H1 (cell line): ENCODE data around the gene GALNT2. TPM values are rescaled to one million over a fixed set of nuclear protein-coding genes. Genes with fewer than 3 reads are reported as not detected.

Source experiments
- CTCF ChIA-PET: fragments of 300-600 bp; sonication (Branson Sonifier 250); formaldehyde crosslinking; loops from one replicate; lab custom pipeline; 2021; ENCODE audit not compliant: partially characterized antibody; lab: Charles Lee
- POLR2A ChIA-PET: fragments of 300-600 bp; sonication (Branson Sonifier 250); formaldehyde crosslinking; loops from one replicate; lab custom pipeline; 2021; ENCODE audit warnings: inconsistent platforms; ENCODE audit not compliant: partially characterized antibody; lab: Charles Lee
- DNase-seq, 2 experiments: peaks; one replicate each; pipeline versions ENCODE4 v3.0.0 to v3.0.0-alpha.2; 2010 to 2022; ENCODE audit warnings: low spot score in 2 of 2, low read depth in 1 of 2, mixed read lengths in 1 of 2
- FAIRE-seq: peaks from 2 replicates; lab custom pipeline; 2011; peaks lifted over from hg19 to GRCh38; lab: Jason Lieb, UNC
- H2AFZ ChIP-seq: 2 replicates; pipeline ENCODE4 v1.8.1; 2012; ENCODE audit warnings: low read length, inconsistent platforms
- H2AK5ac ChIP-seq: 2 replicates; pipeline ENCODE4 v1.6.1; 2013; ENCODE audit warnings: low read depth, low read length
- H2BK120ac ChIP-seq: replicated peaks from 2 replicates; pipeline ENCODE3; 2013; ENCODE audit warnings: low read depth, low read length, inconsistent platforms
- H2BK12ac ChIP-seq: 2 replicates; pipeline ENCODE4 v1.6.1; 2013; ENCODE audit warnings: low read depth, low read length
- H2BK15ac ChIP-seq: 2 replicates; pipeline ENCODE4 v1.6.1; 2013; ENCODE audit warnings: low read length
- H2BK20ac ChIP-seq: 2 replicates; pipeline ENCODE4 v1.6.1; 2013; ENCODE audit warnings: low read length
- H2BK5ac ChIP-seq: 2 replicates; pipeline ENCODE4 v1.6.1; 2013; ENCODE audit warnings: low read depth, low read length
- H3K14ac ChIP-seq: 2 replicates; pipeline ENCODE4 v1.6.1; 2013; ENCODE audit warnings: inconsistent platforms; ENCODE audit not compliant: insufficient read length
- H3K18ac ChIP-seq: 2 replicates; pipeline ENCODE4 v1.6.1; 2013; ENCODE audit warnings: low read length; ENCODE audit errors: extremely low read depth
- H3K23ac ChIP-seq: 2 replicates; pipeline ENCODE4 v1.6.1; 2013; ENCODE audit warnings: inconsistent platforms; ENCODE audit not compliant: insufficient read length
- H3K23me2 ChIP-seq: 2 replicates; pipeline ENCODE4 v1.6.1; 2013; ENCODE audit warnings: low read depth, low read length
- H3K27ac ChIP-seq: 2 replicates; pipeline ENCODE4 v1.6.1; 2011; ENCODE audit warnings: low read depth, low read length, inconsistent platforms
- H3K27me3 ChIP-seq, 4 experiments: replicated peaks in 1 of 4; 1 replicate in 1 of 4; 2 replicates in 3 of 4; pipeline versions ENCODE4 v1.6.1 to v1.8.1; 2011 to 2013; ENCODE audit warnings: low read length in 3 of 4, mild to moderate bottlenecking in 3 of 4, inconsistent platforms in 2 of 4, mixed read lengths in 2 of 4, moderate library complexity in 1 of 4; ENCODE audit not compliant: control insufficient read depth in 3 of 4, insufficient read depth in 3 of 4; ENCODE audit errors: extremely low read depth in 1 of 4
- H3K36me3 ChIP-seq, 4 experiments: 2 replicates each; pipeline versions ENCODE4 v1.6.1 to v1.8.1; 2011 to 2013; ENCODE audit warnings: mild to moderate bottlenecking in 4 of 4, low read length in 3 of 4, moderate library complexity in 2 of 4, control low read depth in 1 of 4, inconsistent platforms in 1 of 4; ENCODE audit not compliant: insufficient read depth in 4 of 4, control insufficient read depth in 2 of 4
- H3K4ac ChIP-seq: replicated peaks from 2 replicates; pipeline ENCODE3; 2013; ENCODE audit warnings: low read length, low read depth, mixed read lengths, inconsistent platforms; ENCODE audit not compliant: insufficient read length
- H3K4me1 ChIP-seq, 4 experiments: replicated peaks in 1 of 4; 1 replicate in 1 of 4; 2 replicates in 3 of 4; pipeline versions ENCODE4 v1.6.1 to v1.8.1; 2011 to 2013; ENCODE audit warnings: low read length in 3 of 4, inconsistent platforms in 2 of 4, mixed read lengths in 1 of 4; ENCODE audit not compliant: insufficient read depth in 4 of 4, control insufficient read depth in 3 of 4
- H3K4me2 ChIP-seq, 2 experiments: 2 replicates each; pipeline versions ENCODE4 v1.6.1 to v1.8.1; 2011 to 2013; ENCODE audit warnings: low read depth in 2 of 2, low read length in 2 of 2, control low read depth in 1 of 2, inconsistent platforms in 1 of 2, mild to moderate bottlenecking in 1 of 2; ENCODE audit not compliant: insufficient read depth in 1 of 2
- H3K4me3 ChIP-seq, 4 experiments: fragments of 200-600, 300-600 bp in 1 of 4; sonication (generic), shearing (Covaris generic), sonication (Bioruptor Twin) in 1 of 4; 2 replicates each; pipeline versions ENCODE4 v1.5.1 to v1.8.1; 2011 to 2016; ENCODE audit warnings: low read length in 4 of 4, low read depth in 3 of 4, control low read depth in 2 of 4, inconsistent platforms in 2 of 4, mild to moderate bottlenecking in 2 of 4, mixed read lengths in 1 of 4, moderate library complexity in 1 of 4; ENCODE audit not compliant: insufficient read depth in 2 of 4; ENCODE audit errors: extremely low read depth in 1 of 4
- H3K56ac ChIP-seq: replicated peaks from 2 replicates; pipeline ENCODE3; 2013; ENCODE audit warnings: low read depth, mild to moderate bottlenecking, mixed read lengths, low read length, inconsistent platforms; ENCODE audit not compliant: insufficient read length
- H3K79me1 ChIP-seq: 2 replicates; pipeline ENCODE4 v1.6.1; 2013; ENCODE audit warnings: low read depth, low read length, control low read depth
- H3K79me2 ChIP-seq, 2 experiments: 2 replicates each; pipeline versions ENCODE4 v1.6.1 to v1.8.1; 2012 to 2013; ENCODE audit warnings: low read length in 2 of 2, mild to moderate bottlenecking in 2 of 2, inconsistent platforms in 1 of 2; ENCODE audit not compliant: insufficient read depth in 2 of 2, control insufficient read depth in 1 of 2
- H3K9ac ChIP-seq, 4 experiments: replicated peaks in 1 of 4; 1 replicate in 1 of 4; 2 replicates in 3 of 4; pipeline versions ENCODE4 v1.6.1 to v1.8.1; 2011 to 2013; ENCODE audit warnings: low read depth in 3 of 4, low read length in 3 of 4, control low read depth in 2 of 4, mild to moderate bottlenecking in 2 of 4, moderate library complexity in 2 of 4, inconsistent platforms in 1 of 4; ENCODE audit errors: extremely low read depth in 1 of 4
- H3K9me3 ChIP-seq, 2 experiments: 2 replicates each; pipeline versions ENCODE4 v1.6.1 to v1.8.1; 2012 to 2013; ENCODE audit warnings: mild to moderate bottlenecking in 2 of 2, moderate library complexity in 2 of 2, control low read depth in 1 of 2, inconsistent platforms in 1 of 2, low read depth in 1 of 2, low read length in 1 of 2, mixed read lengths in 1 of 2; ENCODE audit not compliant: insufficient read depth in 2 of 2
- H4K20me1 ChIP-seq, 2 experiments: replicated peaks in 1 of 2; 2 replicates each; pipeline versions ENCODE3 to v1.8.1; 2011 to 2013; ENCODE audit warnings: inconsistent platforms in 2 of 2, low read length in 2 of 2, mild to moderate bottlenecking in 1 of 2; ENCODE audit not compliant: insufficient read depth in 2 of 2, control insufficient read depth in 1 of 2
- H4K5ac ChIP-seq: 2 replicates; pipeline ENCODE4 v1.6.1; 2013; ENCODE audit warnings: low read length, low read depth, mixed read lengths, inconsistent platforms; ENCODE audit not compliant: insufficient read length
- H4K8ac ChIP-seq: 2 replicates; pipeline ENCODE4 v1.8.0; 2013; ENCODE audit warnings: mild to moderate bottlenecking, moderate library complexity, low read length, inconsistent platforms; ENCODE audit not compliant: insufficient read depth; ENCODE audit errors: extremely low read depth
- H4K91ac ChIP-seq: replicated peaks from 2 replicates; pipeline ENCODE3; 2013; ENCODE audit warnings: low read length, mixed read lengths, inconsistent platforms; ENCODE audit not compliant: insufficient read length
- ATF3 ChIP-seq: IDR thresholded peaks from 2 replicates; pipeline ENCODE4 v1.6.1; 2011; ENCODE audit warnings: low read depth, mild to moderate bottlenecking, low read length; ENCODE audit not compliant: insufficient read depth
- CTCF ChIP-seq, 3 experiments: IDR thresholded peaks; 1 replicate in 2 of 3; 2 replicates in 1 of 3; pipeline versions ENCODE4 v1.5.1 to v1.6.1; 2011; ENCODE audit warnings: low read length in 3 of 3, mild to moderate bottlenecking in 3 of 3, inconsistent platforms in 2 of 3, low read depth in 1 of 3, moderate library complexity in 1 of 3; ENCODE audit not compliant: insufficient read depth in 1 of 3; ENCODE audit errors: control extremely low read depth in 1 of 3
- HDAC6 ChIP-seq: IDR thresholded peaks from one replicate; pipeline ENCODE4 v1.7.1; 2012; ENCODE audit warnings: low read depth, mild to moderate bottlenecking, inconsistent platforms, low read length, moderate library complexity
- RAD21 ChIP-seq, 2 experiments: IDR thresholded peaks in 1 of 2; conservative IDR thresholded peaks in 1 of 2; 2 replicates each; pipeline ENCODE4 v1.6.1; 2011; ENCODE audit warnings: low read depth in 2 of 2, low read length in 2 of 2, improper control_type of control experiment in 1 of 2, inconsistent platforms in 1 of 2, mild to moderate bottlenecking in 1 of 2, moderate library complexity in 1 of 2
- RNF2 ChIP-seq: fragments of 200-900, 300-1000 bp; sonication (generic); IDR thresholded peaks from 2 replicates; pipeline ENCODE4 v1.7.1; 2016; ENCODE audit warnings: borderline replicate concordance, low read depth, mild to moderate bottlenecking, antibody characterized with exemption, low read length; ENCODE audit not compliant: poor library complexity, severe bottlenecking; ENCODE audit errors: missing control alignments
- SIN3A ChIP-seq, 2 experiments: IDR thresholded peaks in 1 of 2; conservative IDR thresholded peaks in 1 of 2; 2 replicates each; pipeline ENCODE4 v1.6.1; 2011 to 2012; ENCODE audit warnings: low read length in 2 of 2, improper control_type of control experiment in 1 of 2, low read depth in 1 of 2, mild to moderate bottlenecking in 1 of 2
- SIRT6 ChIP-seq: IDR thresholded peaks from one replicate; pipeline ENCODE4 v1.7.1; 2012; ENCODE audit warnings: low read length, inconsistent platforms
- WGBS, 2 experiments: shearing (Covaris generic) in 1 of 2; methylation state at CpG; one replicate each; pipeline versions ENCODE4 v1.1.6 to v1.1.7; 2013 to 2015; ENCODE audit warnings: low lambda C conversion rate in 2 of 2, mixed read lengths in 2 of 2, inconsistent platforms in 1 of 2, low coverage in 1 of 2, missing lambda C conversion rate in 1 of 2; ENCODE audit not compliant: insufficient replicate concordance in 2 of 2, insufficient coverage in 1 of 2, insufficient read length in 1 of 2; ENCODE audit errors: extremely low coverage in 1 of 2, missing lambda C conversion rate in 1 of 2; 5-methylcytosine and 5-hydroxymethylcytosine counted together
- polyA plus RNA-seq, 7 experiments: library from polyadenylated mRNA; depleted of rRNA in 3 of 7; stranded (reverse) in 5 of 7; unstranded in 2 of 7; fragments of >200 nt in 5 of 7; fragments of 200-250 nt in 2 of 7; gene quantifications; 1 replicate in 5 of 7; 2 replicates in 1 of 7; 4 replicates in 1 of 7; pipeline versions ENCODE4 v1.2.1 to v1.2.3, GENCODE V29; 2011 to 2013; ENCODE audit warnings: missing spikeins in 2 of 7, mixed read lengths in 2 of 7
- total RNA-seq: library from RNA; stranded (reverse); fragmentation: NEBNext Ultra II Directional; extraction: Animal tissue kit (Norgen Biotek cat#: 25700); gene quantifications from 2 replicates; pipeline ENCODE4 v1.2.1, GENCODE V29; 2021

Gene GALNT2
- total and polyA plus RNA-seq, 2 of the 8 experiments (the other 6 are each of a cell fraction or from before 2014, with no cell fraction given): 34.5 to 75.3 TPM

GRCh38 chr1:230310381-230311163, 243.5 kb downstream of the GALNT2 start:
- Histone ChIP-seq H3K9me3 (no peaks in the 10 kb centered on the region), H3K79me1 (no peaks in the 10 kb centered on the region), H3K23ac (no peak overlapping the region), H3K4ac (no peak overlapping the region), H3K27me3 (no peaks in the 10 kb centered on the region), H2BK15ac (no peak overlapping the region), H2AFZ (0 out of 2 replicates have a peak overlapping the region, but pooled peaks have one; percentile 86), H3K18ac (peak overlapping the region; percentile 9; the same call in 1 of the 2 replicates), H3K79me2 (no peaks in the 10 kb centered on the region), H3K36me3 (no peaks in the 10 kb centered on the region), H3K14ac (no peak overlapping the region), H2BK12ac (no peak overlapping the region), H3K4me3 (no peak overlapping the region), H4K20me1 (no peaks in the 10 kb centered on the region), H2BK20ac (0 out of 2 replicates have a peak overlapping the region, but pooled peaks have one; percentile 6), H3K23me2 (no peaks in the 10 kb centered on the region), H3K56ac (no peak overlapping the region), H3K9ac (no peak overlapping the region), H2BK120ac (peak overlapping the region; percentile 45), H2AK5ac (no peak overlapping the region), H4K91ac (no peak overlapping the region), H4K5ac (peak overlapping the region; percentile 10), H3K27ac (no peak overlapping the region), H2BK5ac (no peak overlapping the region), H3K4me2 (no peak overlapping the region), H3K4me1 (peaks cover 0 to 2% (median 0%) of the 10 kb centered on the region in 4 experiments; a peak in 1 of 7 replicates), H4K8ac (no peak overlapping the region)
- peak in 1 of 2 experiments; percentile 81 for DNase-seq
- peak; percentile 85 for FAIRE-seq
- TF ChIP-seq RNF2: no peak
- TF ChIP-seq ATF3: no peak
- no peak for TF ChIP-seq HDAC6
- 0 out of 4 replicates have a peak, but pooled peaks of 1 of the 2 experiments have one; percentile 53 for TF ChIP-seq SIN3A (conservative IDR thresholded peaks at IDR 0.05 in 1 of 2, IDR thresholded peaks at IDR 0.05 in 1 of 2; ENCODE audit: low read depth in 1 of 2, low read length in 2 of 2)
- TF ChIP-seq SIRT6: no peak
- TF ChIP-seq CTCF (IDR thresholded peaks at IDR 0.05; ENCODE audit: control extremely low read depth in 1 of 3, insufficient read depth in 1 of 3, low read depth in 1 of 3, low read length in 3 of 3): peak; percentile 77 to 88 (median 87)
- peak; percentile 98 for TF ChIP-seq RAD21 (IDR thresholded peaks at IDR 0.05 in 1 of 2, conservative IDR thresholded peaks at IDR 0.05 in 1 of 2; ENCODE audit: low read depth in 2 of 2, low read length in 2 of 2)
- 43% methylated on average over 14 of the region's 14 CpGs; no CpG with 5 or more reads in 1 of the 2 experiments for WGBS, 2 experiments
- ChIA-PET CTCF (interaction anchor here (0.6 to 1.2 kb wide), 6 partner anchors 20 to 750 kb away, joined by 3 to 5 read pairs (median 4); no protein-coding TSS in a partner anchor), POLR2A (no interaction called here)
